SK-N-SH (cell line): ENCODE results near the gene RNF212B.

ENCODE experiments used
- EP300 ChIP-seq, 2 experiments: IDR thresholded peaks; 2 replicates each; pipeline versions ENCODE4 v1.4.0 to v1.6.1; 2012; ENCODE audit warnings: borderline replicate concordance in 1 of 2, low read depth in 1 of 2, low read length in 1 of 2
- EZH2phosphoT487 ChIP-seq: fragments of 200-600 bp; sonication (generic); IDR thresholded peaks from 2 replicates; pipeline ENCODE4 v1.6.1; 2017; ENCODE audit warnings: low read depth, mixed run types, mild to moderate bottlenecking, antibody characterized with exemption, moderate library complexity, borderline replicate concordance
- FOXJ3 ChIP-seq: sonication (generic); formaldehyde crosslinking; IDR thresholded peaks from 2 replicates; pipeline ENCODE4 v1.5.1; 2020; ENCODE audit warnings: mild to moderate bottlenecking, missing genetic modification reagents
- MAX ChIP-seq: IDR thresholded peaks from 2 replicates; pipeline ENCODE4 v1.4.0; 2012; ENCODE audit warnings: low read depth
- POLR2AphosphoS5 ChIP-seq: IDR thresholded peaks from 2 replicates; pipeline ENCODE4 v1.6.1; 2012; ENCODE audit warnings: low read depth, low read length
- REST ChIP-seq: IDR thresholded peaks from 2 replicates; pipeline ENCODE4 v1.6.1; 2012; ENCODE audit warnings: mild to moderate bottlenecking, low read depth, low read length, moderate library complexity
- TAF1 ChIP-seq: IDR thresholded peaks from 2 replicates; pipeline ENCODE4 v1.6.1; 2012; ENCODE audit warnings: low read depth, mild to moderate bottlenecking, low read length, moderate library complexity, borderline replicate concordance
- TCF12 ChIP-seq: IDR thresholded peaks from 2 replicates; pipeline ENCODE4 v1.4.0; 2012
- USF1 ChIP-seq: IDR thresholded peaks from 2 replicates; pipeline ENCODE4 v1.4.0; 2012; ENCODE audit warnings: low read depth, borderline replicate concordance
- USF2 ChIP-seq: fragments of 150-350 bp; IDR thresholded peaks from 2 replicates; pipeline ENCODE4 v1.6.1; 2017; ENCODE audit warnings: antibody characterized with exemption, low read length, low read depth, borderline replicate concordance
- YY1 ChIP-seq: IDR thresholded peaks from 2 replicates; pipeline ENCODE4 v1.4.0; 2012; ENCODE audit warnings: low read depth, mild to moderate bottlenecking
- TF ChIP-seq, protein P1 (sequence below): fragments of 200-600 bp; sonication (generic); IDR thresholded peaks from 2 replicates; pipeline ENCODE4 v1.6.1; 2017; ENCODE audit warnings: antibody characterized with exemption, mild to moderate bottlenecking, moderate library complexity
- TF ChIP-seq, protein P2 (sequence below): fragments of 150-350 bp; IDR thresholded peaks from 2 replicates; pipeline ENCODE4 v1.6.1; 2016; ENCODE audit warnings: mild to moderate bottlenecking, low read depth, low read length

DNA sequence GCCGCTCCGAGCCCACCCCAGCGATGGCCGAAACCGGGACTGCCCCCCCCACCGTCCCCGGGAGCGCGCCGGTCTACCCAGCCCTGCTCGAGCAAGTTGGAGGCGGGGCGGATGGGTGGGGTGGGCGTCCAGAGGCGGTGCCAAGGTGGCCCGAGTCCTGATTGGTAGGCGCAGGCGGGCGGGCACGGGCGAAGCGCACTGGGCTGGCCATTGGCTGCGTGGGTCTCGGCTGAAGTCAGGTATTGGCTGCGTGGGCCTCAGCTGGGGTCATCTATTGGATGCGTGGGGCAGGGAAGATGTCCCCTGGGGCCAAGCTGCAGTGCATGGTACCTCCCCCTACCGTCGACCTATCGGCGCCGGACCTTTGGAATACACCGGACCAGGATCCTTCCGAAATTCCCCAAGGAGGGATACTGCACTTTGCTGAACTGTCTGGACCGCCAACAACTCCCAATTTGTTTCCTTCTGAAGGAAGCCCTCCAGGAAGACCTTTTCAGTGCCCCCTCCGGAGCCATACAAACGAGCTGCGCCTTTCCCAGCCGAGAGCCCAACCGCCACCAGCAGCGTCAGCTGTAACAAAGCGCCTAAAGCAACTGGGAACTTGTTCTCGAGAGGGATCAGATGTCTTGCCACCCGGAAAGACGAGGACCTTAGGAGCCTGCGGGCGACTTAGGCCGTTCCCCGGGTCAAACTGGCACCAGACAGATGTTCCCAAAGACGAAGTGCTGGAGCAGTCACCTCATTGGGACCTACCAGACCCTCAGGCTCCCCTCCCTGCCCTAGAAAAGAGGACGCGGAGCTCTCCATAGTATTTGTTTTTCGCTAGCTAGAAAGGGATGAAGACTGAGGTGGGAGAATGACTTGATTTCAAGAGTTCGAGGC, 48.5 kb downstream of the RNF212B start, which contains the start of gene HOMEZ:
- TF ChIP-seq FOXJ3 (CRISPR knock-in tag) = no peak
- TF ChIP-seq USF2 = no peak
- TF ChIP-seq MAX = no peak; the same call in 1 of the 2 replicates
- TF ChIP-seq REST = no peak; the same call in 1 of the 2 replicates
- TF ChIP-seq, protein P1, sequence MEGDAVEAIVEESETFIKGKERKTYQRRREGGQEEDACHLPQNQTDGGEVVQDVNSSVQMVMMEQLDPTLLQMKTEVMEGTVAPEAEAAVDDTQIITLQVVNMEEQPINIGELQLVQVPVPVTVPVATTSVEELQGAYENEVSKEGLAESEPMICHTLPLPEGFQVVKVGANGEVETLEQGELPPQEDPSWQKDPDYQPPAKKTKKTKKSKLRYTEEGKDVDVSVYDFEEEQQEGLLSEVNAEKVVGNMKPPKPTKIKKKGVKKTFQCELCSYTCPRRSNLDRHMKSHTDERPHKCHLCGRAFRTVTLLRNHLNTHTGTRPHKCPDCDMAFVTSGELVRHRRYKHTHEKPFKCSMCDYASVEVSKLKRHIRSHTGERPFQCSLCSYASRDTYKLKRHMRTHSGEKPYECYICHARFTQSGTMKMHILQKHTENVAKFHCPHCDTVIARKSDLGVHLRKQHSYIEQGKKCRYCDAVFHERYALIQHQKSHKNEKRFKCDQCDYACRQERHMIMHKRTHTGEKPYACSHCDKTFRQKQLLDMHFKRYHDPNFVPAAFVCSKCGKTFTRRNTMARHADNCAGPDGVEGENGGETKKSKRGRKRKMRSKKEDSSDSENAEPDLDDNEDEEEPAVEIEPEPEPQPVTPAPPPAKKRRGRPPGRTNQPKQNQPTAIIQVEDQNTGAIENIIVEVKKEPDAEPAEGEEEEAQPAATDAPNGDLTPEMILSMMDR = no peak
- TF ChIP-seq TAF1 = peak; percentile 41
- TF ChIP-seq, protein P2, sequence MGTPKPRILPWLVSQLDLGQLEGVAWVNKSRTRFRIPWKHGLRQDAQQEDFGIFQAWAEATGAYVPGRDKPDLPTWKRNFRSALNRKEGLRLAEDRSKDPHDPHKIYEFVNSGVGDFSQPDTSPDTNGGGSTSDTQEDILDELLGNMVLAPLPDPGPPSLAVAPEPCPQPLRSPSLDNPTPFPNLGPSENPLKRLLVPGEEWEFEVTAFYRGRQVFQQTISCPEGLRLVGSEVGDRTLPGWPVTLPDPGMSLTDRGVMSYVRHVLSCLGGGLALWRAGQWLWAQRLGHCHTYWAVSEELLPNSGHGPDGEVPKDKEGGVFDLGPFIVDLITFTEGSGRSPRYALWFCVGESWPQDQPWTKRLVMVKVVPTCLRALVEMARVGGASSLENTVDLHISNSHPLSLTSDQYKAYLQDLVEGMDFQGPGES = peak; percentile 90
- no peak for TF ChIP-seq YY1
- TF ChIP-seq EP300 (IDR thresholded peaks at IDR 0.05; ENCODE audit: borderline replicate concordance in 1 of 2, low read depth in 1 of 2, low read length in 1 of 2) = no peak
- TF ChIP-seq USF1 = no peak
- no peak for TF ChIP-seq TCF12
- no peak for TF ChIP-seq EZH2phosphoT487
- TF ChIP-seq POLR2AphosphoS5 = peak; percentile 73; the same call in 1 of the 2 replicates
